ENCODE measurements around the gene PAPPA. TPM values are rescaled to one million over a fixed set of nuclear protein-coding genes. Genes with fewer than 3 reads are reported as not detected.

PAPPA gene
- total and polyA plus RNA-seq, 9 of the 15 experiments (the other 6 are each of a cell fraction or from before 2014, with no cell fraction given): 0.06 to 0.18 (median 0.11) TPM

- BruUV-seq (replicated peaks): no TSS peak
- 3% methylated on average over 5 of the region's 5 CpGs for WGBS (ENCODE audit: insufficient coverage, low coverage, missing lambda C conversion rate)
- in situ Hi-C loops (cut with MboI): no loop called here
- POLR2A ChIA-PET: interaction anchor here (0.7 kb wide), 1 partner anchor 38 kb away, joined by 3 read pairs; no protein-coding TSS in a partner anchor
- Histone ChIP-seq H3K79me2 (ENCODE audit: control insufficient read depth, insufficient read depth, low read length) (no peaks in the 10 kb centered on the region), H3K9ac (ENCODE audit: insufficient read depth in 1 of 2, low read depth in 2 of 2, low read length in 2 of 2) (no peak overlapping the region), H2AFZ (ENCODE audit: low read depth, low read length) (no peak overlapping the region), H3K27ac (ENCODE audit: extremely low read depth, low read depth, low read length) (no peak overlapping the region), H3K9me1 (ENCODE audit: control insufficient read depth, insufficient read depth, low read length) (no peaks in the 10 kb centered on the region), H3K36me3 (ENCODE audit: control insufficient read depth, insufficient read depth, low read length) (no peaks in the 10 kb centered on the region), H3K4me3 (no peak overlapping the region), H3K4me1 (replicated peaks in 1 of 2; ENCODE audit: control insufficient read depth in 2 of 2, insufficient read depth in 2 of 2, low read length in 2 of 2) (no peaks in the 10 kb centered on the region), H3K27me3 (ENCODE audit: control insufficient read depth in 2 of 2, insufficient read depth in 2 of 2, low read length in 2 of 2) (peaks cover 0 to 14% of the 10 kb centered on the region in 2 experiments; a peak in 2 of 5 replicates), H4K20me1 (replicated peaks; ENCODE audit: control insufficient read depth, insufficient read depth, low read length) (no peaks in the 10 kb centered on the region), H3K4me2 (ENCODE audit: insufficient read depth, low read length) (no peak overlapping the region), H3K9me3 (replicated peaks; ENCODE audit: control insufficient read depth, insufficient read depth, low read depth, low read length) (no peaks in the 10 kb centered on the region)
- DNase-seq (ENCODE audit: extremely low read depth in 1 of 4, low spot score in 3 of 4) (no peak), ATAC-seq (no peak), FAIRE-seq (no peak)
- intact Hi-C loops (cut with micrococcal nuclease): no loop called here
- CTCF ChIA-PET (ENCODE audit: low intra/inter-chr PET ratio): no interaction called here
- TF ChIP-seq HNRNPK (IDR thresholded peaks at IDR 0.05; ENCODE audit: low read depth, low read length, poor library complexity, severe bottlenecking): no peak
- TF ChIP-seq MCM2 (IDR thresholded peaks at IDR 0.05; ENCODE audit: low read depth): no peak
- no peak for TF ChIP-seq RBM25 (IDR thresholded peaks at IDR 0.05; ENCODE audit: low read depth, low read length, severe bottlenecking)
- no peak for TF ChIP-seq RBM17 (IDR thresholded peaks at IDR 0.05; ENCODE audit: borderline replicate concordance, low read depth, low read length)
- TF ChIP-seq CCNT2 (IDR thresholded peaks at IDR 0.05; ENCODE audit: borderline replicate concordance, extremely low read depth, insufficient read length, low read depth, low read length): no peak
- no peak for TF ChIP-seq CHD1 (IDR thresholded peaks at IDR 0.05; ENCODE audit: low read length)
- TF ChIP-seq NR2F6 (CRISPR knock-in tag; IDR thresholded peaks at IDR 0.05): no peak
- no peak for TF ChIP-seq FOXJ2 (tag; IDR thresholded peaks at IDR 0.05)
- no peak for TF ChIP-seq ID3 (CRISPR knock-in tag; IDR thresholded peaks at IDR 0.05)
- TF ChIP-seq ID3 (tag; IDR thresholded peaks at IDR 0.05): no peak
- TF ChIP-seq BRD9 (IDR thresholded peaks at IDR 0.05; ENCODE audit: low read depth, partially characterized antibody): no peak
- TF ChIP-seq THRAP3 (IDR thresholded peaks at IDR 0.05; ENCODE audit: borderline replicate concordance): no peak
Measured at GRCh38 chr9:116182876-116183275, 29.3 kb downstream of the PAPPA start.
